GM08714 (cell line): ENCODE measurements around the gene VPS8.

Experiments
- H3K4me3 ChIP-seq: fragments of 200-500 bp; sonication (Bioruptor generic); 2 replicates; pipeline ENCODE4 v1.5.1; 2014; ENCODE audit warnings: mild to moderate bottlenecking, low read length, inconsistent platforms
- ZNF274 ChIP-seq: IDR thresholded peaks from 2 replicates; pipeline ENCODE4 v1.6.1; 2012; ENCODE audit warnings: mild to moderate bottlenecking, low read depth, low read length

The VPS8 gene

DNA sequence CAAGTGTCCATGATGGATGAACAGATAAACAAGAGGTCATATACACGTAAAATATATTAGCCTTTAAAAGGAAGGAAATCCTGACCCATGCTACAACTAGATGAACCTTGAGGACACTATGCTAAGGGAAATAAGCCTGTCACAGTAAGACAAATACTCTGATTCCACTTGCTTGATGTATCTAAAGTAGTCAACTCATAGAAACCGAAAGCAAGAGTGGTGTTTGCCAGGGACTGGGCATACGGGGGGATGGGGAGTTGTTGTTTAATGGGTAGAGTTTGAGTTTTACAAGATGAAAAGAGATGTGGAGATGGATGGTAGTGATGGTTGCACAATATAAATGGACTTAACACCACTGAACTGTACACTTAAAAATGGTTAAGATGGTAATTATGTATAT, 275.5 kb downstream of the VPS8 start:
- H3K4me3 ChIP-seq, result no peak overlapping the region
- TF ChIP-seq ZNF274, result no peak

DNA sequence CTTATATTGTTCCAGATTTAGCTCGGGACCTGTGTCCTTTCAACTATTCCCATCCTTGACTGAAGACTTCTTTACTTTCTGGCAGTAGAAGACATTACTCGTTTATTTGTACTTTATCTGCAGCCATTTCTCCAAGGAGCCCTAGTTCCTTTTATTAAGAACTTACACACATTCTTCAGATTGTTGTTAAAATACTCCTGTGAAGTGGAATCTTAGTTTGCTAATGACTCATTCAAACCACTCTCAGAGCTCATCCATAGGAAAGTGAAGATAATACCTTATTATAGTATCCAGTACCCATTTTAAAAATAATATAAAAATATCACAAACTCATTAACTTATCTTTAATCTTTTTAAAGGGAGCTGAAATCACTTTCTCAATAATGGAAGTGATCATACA, 277.4 kb downstream of the VPS8 start:
- no peak for TF ChIP-seq ZNF274
- no peak overlapping the region for H3K4me3 ChIP-seq

DNA sequence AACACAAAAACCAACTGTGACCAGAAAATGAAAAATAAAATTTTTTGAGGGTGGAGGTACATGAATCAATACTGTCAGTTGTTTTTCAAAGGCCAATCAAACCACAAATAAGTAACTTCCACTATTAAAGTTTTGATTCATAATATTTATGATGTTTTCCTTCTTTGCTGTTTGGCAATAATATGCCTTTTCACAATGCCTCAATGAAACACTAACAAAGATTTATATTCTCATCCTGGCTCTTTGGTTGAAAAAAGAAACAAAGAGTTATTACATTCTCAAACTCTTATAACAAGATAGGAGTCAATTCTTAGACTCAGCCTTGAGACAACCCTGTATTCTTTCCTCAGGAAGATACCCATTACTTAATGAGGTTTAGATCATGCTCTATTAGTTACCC, 277.8 kb downstream of the VPS8 start:
- no peak for TF ChIP-seq ZNF274

DNA sequence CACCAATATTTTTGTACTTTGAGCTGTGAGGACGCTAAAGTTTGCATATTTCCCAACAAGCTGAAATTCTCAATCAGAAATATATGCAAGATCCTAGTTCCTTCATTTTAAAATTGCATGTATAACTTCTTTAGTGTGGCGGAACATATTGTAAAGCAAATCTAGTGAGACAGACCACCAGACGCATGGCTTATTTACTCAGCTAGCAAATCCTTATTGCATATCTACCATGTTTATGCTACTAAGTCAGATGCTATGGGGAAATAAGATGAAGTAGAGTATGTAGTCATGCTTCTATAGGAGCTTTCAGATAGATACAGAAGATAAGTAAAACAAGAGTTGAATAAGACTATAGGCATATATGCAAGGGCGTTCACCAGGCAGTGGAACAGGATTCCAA, 278.8 kb downstream of the VPS8 start:
- no peak for TF ChIP-seq ZNF274
- H3K4me3 ChIP-seq, result no peak overlapping the region

More for the DNA sequence above, 277.8 kb downstream of the VPS8 start:
- no peak overlapping the region for H3K4me3 ChIP-seq

DNA sequence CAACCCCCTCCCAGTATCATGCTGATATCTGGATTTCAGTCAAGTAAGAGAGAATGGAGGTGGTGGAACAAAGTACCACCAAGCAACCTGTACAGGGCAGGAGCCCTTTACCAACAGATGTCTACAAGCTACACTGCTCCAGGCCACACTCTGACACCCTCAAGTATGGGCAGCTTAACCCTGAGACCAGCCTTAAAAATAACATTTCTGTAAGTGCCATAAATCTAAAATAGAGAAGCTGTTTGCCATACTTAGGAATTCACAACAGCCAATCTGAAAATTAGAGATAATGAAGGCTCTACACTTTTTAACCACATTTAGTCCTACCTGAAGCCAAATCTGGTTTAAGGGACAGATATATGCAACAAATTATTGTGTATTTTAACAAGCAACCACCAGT, 281.1 kb downstream of the VPS8 start:
- no peak for TF ChIP-seq ZNF274

DNA sequence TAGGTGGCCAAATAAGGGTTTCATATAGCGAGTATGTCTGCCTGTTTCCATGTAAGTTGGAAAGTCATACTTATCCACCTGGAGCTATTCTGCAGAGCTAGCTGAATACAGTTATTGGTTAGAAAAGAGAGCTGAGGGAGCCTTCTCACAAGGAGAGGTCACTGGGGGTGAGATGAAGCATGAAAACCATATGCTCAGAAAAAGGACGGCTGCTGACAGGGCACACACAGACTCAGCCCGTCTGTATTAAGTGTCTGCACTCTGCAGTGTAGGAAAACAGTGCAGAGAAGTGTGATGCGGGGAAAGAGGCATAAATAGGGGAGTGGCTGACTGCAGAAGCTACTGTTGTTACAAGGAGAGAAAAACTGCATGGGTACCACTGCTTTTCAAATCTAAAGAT, 282.7 kb downstream of the VPS8 start:
- no peak overlapping the region for H3K4me3 ChIP-seq
- no peak for TF ChIP-seq ZNF274

More for the DNA sequence above, 281.1 kb downstream of the VPS8 start:
- H3K4me3 ChIP-seq, result no peak overlapping the region
